Peyer's patch (tissue), 4 donors: ENCODE results near the gene UBAP1. TPM values are rescaled to one million over a fixed set of nuclear protein-coding genes. Genes with fewer than 3 reads are reported as not detected.
A peak's percentile ranks its signal among the peaks of the same experiment; 100 is the strongest.

Experiments
- DNase-seq, 3 donors: peaks; one replicate each; pipeline ENCODE4 v3.0.0-alpha.2; 2017 to 2019
- H3K27ac ChIP-seq, 4 donors: fragments of 200-600 bp; sonication (generic); one replicate each; pipeline ENCODE4 v1.5.1; 2016 to 2019
- H3K27me3 ChIP-seq, 2 donors: fragments of 200-600 bp; sonication (generic); one replicate each; pipeline ENCODE4 v1.5.1; 2019
- H3K36me3 ChIP-seq, 3 donors: fragments of 200-600 bp; sonication (generic); one replicate each; pipeline ENCODE4 v1.5.1; 2016 to 2019
- H3K4me1 ChIP-seq, 4 donors: fragments of 200-600 bp; sonication (generic); one replicate each; pipeline ENCODE4 v1.5.1; 2016 to 2019
- H3K4me3 ChIP-seq, 4 donors: fragments of 200-600 bp; sonication (generic); 1 replicate in 3 of 4; 2 replicates in 1 of 4; pipeline ENCODE4 v1.5.1; 2016 to 2019; ENCODE audit warnings: mild to moderate bottlenecking in 1 of 4
- H3K9me3 ChIP-seq, 4 donors: fragments of 200-600 bp; sonication (generic); one replicate each; pipeline ENCODE4 v1.5.1; 2016 to 2019; ENCODE audit warnings: mild to moderate bottlenecking in 1 of 4
- CTCF ChIP-seq, 6 experiments: fragments of 450-650 bp in 4 of 6; fragments of 200-600 bp in 2 of 6; sonication (generic) in 1 of 6; IDR thresholded peaks; one replicate each; pipeline ENCODE4 v1.5.1; 2017 to 2019; ENCODE audit warnings: antibody characterized with exemption in 6 of 6, mild to moderate bottlenecking in 3 of 6, moderate library complexity in 1 of 6
- POLR2A ChIP-seq, 2 donors: fragments of 450-650 bp; IDR thresholded peaks; one replicate each; pipeline ENCODE4 v1.5.1; 2017; ENCODE audit warnings: antibody characterized with exemption in 2 of 2, mild to moderate bottlenecking in 2 of 2, moderate library complexity in 2 of 2
- total RNA-seq, 4 donors: library from RNA; depleted of rRNA; stranded (reverse); fragments of >200 nt; gene quantifications; one replicate each; pipeline ENCODE4 v1.1.0, GENCODE V29; 2016

Gene UBAP1
- total RNA-seq, 4 donors from 2014 or later: 19.8 to 40.2 (median 31.6) TPM

- no peak overlapping the region for H3K4me3 ChIP-seq
- H3K36me3 ChIP-seq: peaks cover 0 to 48% (median 0%) of the 10 kb centered on the region in 3 donors
- TF ChIP-seq POLR2A (IDR thresholded peaks at IDR 0.05) (no peak), CTCF (IDR thresholded peaks at IDR 0.05) (no peak)
- no peaks in the 10 kb centered on the region for H3K27me3 ChIP-seq
- no peaks in the 10 kb centered on the region for H3K4me1 ChIP-seq
- DNase-seq: no peak
- H3K9me3 ChIP-seq: no peaks in the 10 kb centered on the region
- H3K27ac ChIP-seq: no peak overlapping the region
Observed at GRCh38 chr9:34249274-34249673, 70.4 kb downstream of the UBAP1 start.

GRCh38 chr9:34250721-34251120, 71.9 kb downstream of the UBAP1 start:
- H3K36me3 ChIP-seq: peaks cover 0 to 54% (median 0%) of the 10 kb centered on the region in 3 donors
- H3K4me1 ChIP-seq: no peaks in the 10 kb centered on the region
- no peak overlapping the region for H3K4me3 ChIP-seq
- H3K27me3 ChIP-seq: no peaks in the 10 kb centered on the region
- no peak for DNase-seq
- TF ChIP-seq POLR2A (IDR thresholded peaks at IDR 0.05): no peak
- no peak for TF ChIP-seq CTCF (IDR thresholded peaks at IDR 0.05)
- H3K27ac ChIP-seq: no peak overlapping the region
- H3K9me3 ChIP-seq: no peaks in the 10 kb centered on the region

GRCh38 chr9:34252016-34252415, 73.2 kb downstream of the UBAP1 start:
- Histone ChIP-seq H3K4me3 (no peak overlapping the region), H3K9me3 (no peaks in the 10 kb centered on the region), H3K27me3 (no peaks in the 10 kb centered on the region), H3K27ac (no peak overlapping the region), H3K36me3 (peaks cover 0 to 54% (median 0%) of the 10 kb centered on the region in 3 donors), H3K4me1 (no peaks in the 10 kb centered on the region)
- DNase-seq: no peak
- TF ChIP-seq POLR2A (IDR thresholded peaks at IDR 0.05): no peak
- no peak for TF ChIP-seq CTCF (IDR thresholded peaks at IDR 0.05)

- TF ChIP-seq POLR2A (IDR thresholded peaks at IDR 0.05) (no peak), CTCF (IDR thresholded peaks at IDR 0.05) (peak; percentile 42 to 91 (median 86))
- Histone ChIP-seq H3K9me3 (no peaks in the 10 kb centered on the region), H3K27me3 (no peaks in the 10 kb centered on the region), H3K27ac (peak overlapping the region in 1 of 4 donors; percentile 8), H3K4me3 (no peak overlapping the region), H3K4me1 (no peaks in the 10 kb centered on the region), H3K36me3 (peaks cover 0 to 52% (median 0%) of the 10 kb centered on the region in 3 donors)
- DNase-seq: peak in 2 of 3 donors; percentile 65 to 66
Observed at GRCh38 chr9:34252670-34253459, 74.0 kb downstream of the UBAP1 start.

- DNase-seq: no peak
Observed at GRCh38 chr9:34253460-34253837, 74.6 kb downstream of the UBAP1 start.

More at GRCh38 chr9:34253460-34253837, 74.6 kb downstream of the UBAP1 start:
- TF ChIP-seq POLR2A (IDR thresholded peaks at IDR 0.05) (no peak), CTCF (IDR thresholded peaks at IDR 0.05) (peak in 1 of 6 experiments; percentile 33)
- Histone ChIP-seq H3K9me3 (no peaks in the 10 kb centered on the region), H3K27ac (peak overlapping the region in 1 of 4 donors; percentile 43), H3K36me3 (peaks cover 0 to 47% (median 0%) of the 10 kb centered on the region in 3 donors), H3K4me1 (no peaks in the 10 kb centered on the region), H3K4me3 (no peak overlapping the region), H3K27me3 (no peaks in the 10 kb centered on the region)
